Left ventricle myocardium inferior (tissue), 1 donor: ENCODE data around the gene GRM8. TPM values are rescaled to one million over a fixed set of nuclear protein-coding genes. Genes with fewer than 3 reads are reported as not detected.

Source experiments
- DNase-seq: peaks from one replicate; pipeline ENCODE4 v3.0.0-alpha.2; 2020
- H3K27ac ChIP-seq: fragments of 200-600 bp; replicated peaks from 2 replicates; pipeline ENCODE4 v1.8.0; 2021
- H3K27me3 ChIP-seq: fragments of 200-600 bp; 2 replicates; pipeline ENCODE4 v1.8.0; 2021; ENCODE audit warnings: low read depth
- H3K36me3 ChIP-seq: fragments of 200-600 bp; 2 replicates; pipeline ENCODE4 v1.8.0; 2021
- H3K4me1 ChIP-seq: fragments of 200-600 bp; 2 replicates; pipeline ENCODE4 v1.8.0; 2021
- H3K4me3 ChIP-seq: fragments of 200-600 bp; 2 replicates; pipeline ENCODE4 v1.8.0; 2021; ENCODE audit warnings: mild to moderate bottlenecking, moderate library complexity
- H3K9me3 ChIP-seq: fragments of 200-600 bp; replicated peaks from 2 replicates; pipeline ENCODE4 v1.8.0; 2021
- CTCF ChIP-seq: fragments of 200-600 bp; IDR thresholded peaks from 2 replicates; pipeline ENCODE4 v1.8.0; 2021; ENCODE audit warnings: antibody characterized with exemption, mild to moderate bottlenecking, borderline replicate concordance
- intact Hi-C: fragments of 100-400 bp; cut with micrococcal nuclease; formaldehyde crosslinking; loops from one replicate; pipeline ENCODE4 v1.11.0; 2022
- total RNA-seq: library from RNA; stranded (reverse); fragmentation: NEBNext Ultra II Directional; extraction: Animal tissue kit (Norgen Biotek cat#: 25700); gene quantifications from one replicate; pipeline ENCODE4 v1.2.1, GENCODE V29; 2021
- donor health status: DM: no; HTN: yes; CAD: no; lungs with severe emphysema.

GRM8 gene
- total RNA-seq, 1 donor from 2014 or later, result 0.69 TPM

GRCh38 chr7:127231415-127231814 lies 21.3 kb downstream of the GRM8 start:
- Histone ChIP-seq H3K27me3 (peaks cover 91% of the 10 kb centered on the region), H3K4me3 (no peak overlapping the region), H3K36me3 (no peaks in the 10 kb centered on the region)

GRCh38 chr7:127230192-127230925 lies 22.4 kb downstream of the GRM8 start:
- H3K27ac ChIP-seq, result no peak overlapping the region

More at GRCh38 chr7:127231415-127231814, 21.3 kb downstream of the GRM8 start:
- no peak for DNase-seq
- TF ChIP-seq CTCF, result no peak
- Histone ChIP-seq H3K4me1 (no peaks in the 10 kb centered on the region), H3K27ac (no peak overlapping the region), H3K9me3 (no peaks in the 10 kb centered on the region)
- intact Hi-C loops, result no loop called here

GRCh38 chr7:127226685-127227374 lies 25.9 kb downstream of the GRM8 start:
- intact Hi-C loops, result no loop called here
- no peaks in the 10 kb centered on the region for H3K9me3 ChIP-seq
- no peak for DNase-seq
- H3K4me1 ChIP-seq, result no peaks in the 10 kb centered on the region
- peaks cover 90% of the 10 kb centered on the region for H3K27me3 ChIP-seq
- no peak overlapping the region for H3K27ac ChIP-seq
- no peak for TF ChIP-seq CTCF
- no peak overlapping the region for H3K4me3 ChIP-seq
- no peaks in the 10 kb centered on the region for H3K36me3 ChIP-seq

More at GRCh38 chr7:127230192-127230925, 22.4 kb downstream of the GRM8 start:
- H3K36me3 ChIP-seq, result no peaks in the 10 kb centered on the region
- H3K9me3 ChIP-seq, result no peaks in the 10 kb centered on the region
- no peak for DNase-seq
- H3K27me3 ChIP-seq, result peaks cover 93% of the 10 kb centered on the region
- no peaks in the 10 kb centered on the region for H3K4me1 ChIP-seq
- no peak for TF ChIP-seq CTCF
- intact Hi-C loops, result no loop called here
- no peak overlapping the region for H3K4me3 ChIP-seq

- no peak overlapping the region for H3K4me3 ChIP-seq
- H3K27me3 ChIP-seq, result peaks cover 69% of the 10 kb centered on the region
- TF ChIP-seq CTCF, result no peak
- intact Hi-C loops, result no loop called here
- H3K4me1 ChIP-seq, result no peaks in the 10 kb centered on the region
- no peaks in the 10 kb centered on the region for H3K36me3 ChIP-seq
- no peak overlapping the region for H3K27ac ChIP-seq
- H3K9me3 ChIP-seq, result no peaks in the 10 kb centered on the region
- DNase-seq, result no peak
Measured at GRCh38 chr7:127221731-127222130, 31.0 kb downstream of the GRM8 start.

- Histone ChIP-seq H3K4me3 (no peak overlapping the region), H3K4me1 (no peaks in the 10 kb centered on the region), H3K9me3 (no peaks in the 10 kb centered on the region), H3K27ac (no peak overlapping the region), H3K36me3 (no peaks in the 10 kb centered on the region), H3K27me3 (peaks cover 48% of the 10 kb centered on the region)
- no peak for DNase-seq
- intact Hi-C loops, result no loop called here
- no peak for TF ChIP-seq CTCF
Measured at GRCh38 chr7:127214956-127215718, 37.6 kb downstream of the GRM8 start.
